Liver (tissue), 9 donors: ENCODE results near the gene EIF1AD. TPM values are rescaled to one million over a fixed set of nuclear protein-coding genes. Genes with fewer than 3 reads are reported as not detected.

ENCODE experiments used
- DNase-seq: peaks from one replicate; pipeline ENCODE4 v3.0.0-alpha.2; 2017; ENCODE audit warnings: low spot score
- H3K27ac ChIP-seq, 2 donors: one replicate each; pipeline ENCODE4 v1.7.0; 2013; ENCODE audit warnings: inconsistent platforms in 2 of 2, low read length in 2 of 2, control low read depth in 1 of 2, low read depth in 1 of 2, mild to moderate bottlenecking in 1 of 2
- H3K27me3 ChIP-seq, 4 donors: one replicate each; pipeline versions ENCODE4 v1.6.1 to v1.7.0; 2013; ENCODE audit warnings: low read length in 3 of 4, inconsistent platforms in 1 of 4, mild to moderate bottlenecking in 1 of 4, moderate library complexity in 1 of 4; ENCODE audit not compliant: control insufficient read depth in 4 of 4, insufficient read depth in 4 of 4
- H3K36me3 ChIP-seq, 4 donors: one replicate each; pipeline versions ENCODE4 v1.6.1 to v1.7.0; 2013; ENCODE audit warnings: low read length in 3 of 4, mild to moderate bottlenecking in 3 of 4, low read depth in 1 of 4, moderate library complexity in 1 of 4; ENCODE audit not compliant: control insufficient read depth in 4 of 4, insufficient read depth in 3 of 4
- H3K4me1 ChIP-seq, 4 donors: one replicate each; pipeline versions ENCODE4 v1.6.1 to v1.7.0; 2013; ENCODE audit warnings: low read length in 3 of 4, mild to moderate bottlenecking in 3 of 4, moderate library complexity in 1 of 4; ENCODE audit not compliant: control insufficient read depth in 4 of 4, insufficient read depth in 4 of 4
- H3K4me3 ChIP-seq, 3 donors: one replicate each; pipeline versions ENCODE4 v1.6.1 to v1.7.0; 2013; ENCODE audit warnings: low read length in 3 of 3, control low read depth in 1 of 3, low read depth in 1 of 3, mild to moderate bottlenecking in 1 of 3
- H3K9ac ChIP-seq, 2 donors: one replicate each; pipeline ENCODE4 v1.7.0; 2013; ENCODE audit warnings: low read length in 2 of 2, mild to moderate bottlenecking in 2 of 2, moderate library complexity in 2 of 2, control low read depth in 1 of 2, low read depth in 1 of 2
- H3K9me3 ChIP-seq, 4 donors: one replicate each; pipeline versions ENCODE4 v1.6.1 to v1.7.0; 2013; ENCODE audit warnings: low read length in 3 of 4; ENCODE audit not compliant: control insufficient read depth in 4 of 4
- CTCF ChIP-seq: fragments of 150-350 bp; IDR thresholded peaks from 2 replicates; pipeline ENCODE4 v1.5.1; 2017; ENCODE audit warnings: improper control_type of control experiment, low read depth, low read length; ENCODE audit not compliant: missing input control
- FOXA1 ChIP-seq: IDR thresholded peaks from 2 replicates; pipeline ENCODE4 v1.6.1; 2016; ENCODE audit warnings: antibody characterized with exemption
- GABPA ChIP-seq, 2 donors: IDR thresholded peaks in 1 of 2; conservative IDR thresholded peaks in 1 of 2; 2 replicates each; pipeline ENCODE4 v1.6.1; 2016; ENCODE audit warnings: antibody characterized with exemption in 2 of 2, mild to moderate bottlenecking in 1 of 2, moderate library complexity in 1 of 2
- HNF4A ChIP-seq, 2 donors: conservative IDR thresholded peaks; 2 replicates each; pipeline ENCODE4 v1.6.1; 2016; ENCODE audit warnings: antibody characterized with exemption in 2 of 2, mild to moderate bottlenecking in 2 of 2
- JUND ChIP-seq, 2 donors: IDR thresholded peaks; 2 replicates each; pipeline ENCODE4 v1.6.1; 2016; ENCODE audit warnings: antibody characterized with exemption in 2 of 2
- NR2F2 ChIP-seq: IDR thresholded peaks from 2 replicates; pipeline ENCODE4 v1.6.1; 2016; ENCODE audit warnings: antibody characterized with exemption
- RAD21 ChIP-seq, 2 donors: IDR thresholded peaks; 2 replicates each; pipeline ENCODE4 v1.6.1; 2016; ENCODE audit warnings: antibody characterized with exemption in 2 of 2, mild to moderate bottlenecking in 2 of 2
- RXRA ChIP-seq, 2 donors: IDR thresholded peaks; 2 replicates each; pipeline ENCODE4 v1.6.1; 2017 to 2018; ENCODE audit warnings: antibody characterized with exemption in 2 of 2, mild to moderate bottlenecking in 1 of 2
- SP1 ChIP-seq: IDR thresholded peaks from 2 replicates; pipeline ENCODE4 v1.6.1; 2018; ENCODE audit warnings: antibody characterized with exemption, mild to moderate bottlenecking
- TAF1 ChIP-seq: conservative IDR thresholded peaks from 2 replicates; pipeline ENCODE4 v1.6.1; 2016; ENCODE audit warnings: antibody characterized with exemption, mild to moderate bottlenecking
- WGBS: extraction: QIAGEN DNeasy Blood & Tissue Kit; methylation state at CpG from one replicate; pipeline ENCODE4 v1.1.7; 2013; 5-methylcytosine and 5-hydroxymethylcytosine counted together
- polyA plus RNA-seq, 2 donors: library from polyadenylated mRNA; stranded (reverse) in 1 of 2; unstranded in 1 of 2; fragments of 200-250 nt in 1 of 2; fragments of >200 nt in 1 of 2; fragmentation: Nextera tagmentation in 1 of 2; extraction: Ambion mirVana in 1 of 2; gene quantifications; one replicate each; pipeline versions ENCODE4 v1.2.1 to v1.2.3, GENCODE V29; 2013 to 2015
- total RNA-seq, 2 donors: library from RNA; depleted of rRNA; stranded (reverse); fragments of >200 nt; gene quantifications; one replicate each; pipeline ENCODE4 v1.2.3, GENCODE V29; 2014
- TF ChIP-seq, protein P1 (sequence below): IDR thresholded peaks from 2 replicates; pipeline ENCODE4 v1.6.1; 2016; ENCODE audit warnings: antibody characterized with exemption, mild to moderate bottlenecking
- TF ChIP-seq, protein P2 (sequence below): IDR thresholded peaks from 2 replicates; pipeline ENCODE4 v1.6.1; 2016; ENCODE audit warnings: antibody characterized with exemption
- TF ChIP-seq, protein P3 (sequence below): IDR thresholded peaks from 2 replicates; pipeline ENCODE4 v1.6.1; 2016; ENCODE audit warnings: antibody characterized with exemption
- donor health status: healthy.
- donor health status: healthy.
- donor health status: healthy.
- donor health status: healthy.
- donor health status: healthy.

Gene EIF1AD
- total and polyA plus RNA-seq, 4 donors: 6.3 to 18.2 (median 14.2) TPM

DNA sequence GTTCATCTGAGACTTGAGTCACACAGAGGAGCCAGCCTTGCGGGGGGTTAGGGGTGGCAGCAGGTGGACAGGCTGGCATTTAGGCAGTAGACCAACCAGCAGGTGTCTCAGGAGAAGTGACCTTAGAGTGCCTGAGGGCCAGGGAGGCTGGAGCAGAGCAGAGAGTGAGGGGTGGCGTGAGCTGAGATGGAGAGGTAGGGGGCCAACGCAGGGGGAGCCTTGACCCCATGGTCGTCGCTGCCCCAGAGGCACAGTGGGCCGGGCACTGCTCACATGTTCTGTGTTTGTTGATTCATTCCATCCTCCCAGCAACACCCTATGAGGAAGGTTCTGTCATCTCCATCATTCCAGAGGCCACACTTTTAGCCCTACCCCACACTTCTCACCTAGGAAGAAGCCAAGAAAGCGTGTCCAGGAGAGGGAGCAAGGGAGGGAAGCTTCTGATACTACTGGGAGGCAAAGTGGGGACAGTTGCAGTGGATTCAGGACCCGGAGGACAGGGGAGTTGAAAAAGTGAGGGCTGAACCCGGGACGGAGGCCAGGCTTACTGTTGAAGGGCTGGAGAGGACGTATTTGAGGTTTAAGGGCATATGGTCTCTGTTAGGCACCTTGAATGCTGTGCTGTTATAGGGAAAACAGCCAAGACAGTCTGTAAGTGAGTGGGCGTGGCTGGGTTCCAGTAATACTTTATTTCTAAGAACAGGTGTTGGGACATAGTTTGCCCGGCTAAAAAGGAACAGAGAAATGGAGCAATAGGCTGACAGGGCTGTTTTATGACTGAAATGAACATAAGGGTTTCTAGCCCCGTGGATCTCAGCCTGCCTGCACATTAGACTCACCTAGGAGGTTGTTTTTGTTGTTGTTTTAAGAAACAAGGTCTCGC lies 33.1 kb downstream of the EIF1AD start:
- no peak overlapping the region for H3K27ac ChIP-seq

GRCh38 chr11:65967329-65967934 lies 34.5 kb downstream of the EIF1AD start:
- H3K9me3 ChIP-seq: no peaks in the 10 kb centered on the region
- H3K9ac ChIP-seq: no peak overlapping the region
- WGBS: 96% methylated on average over 30 of the region's 30 CpGs
- no peaks in the 10 kb centered on the region for H3K27me3 ChIP-seq
- H3K4me1 ChIP-seq: peaks cover 5 to 14% (median 12%) of the 10 kb centered on the region in 4 donors
- H3K27ac ChIP-seq: no peak overlapping the region
- peaks cover 20 to 59% (median 32%) of the 10 kb centered on the region in 4 donors for H3K36me3 ChIP-seq
- DNase-seq: no peak
- no peak for TF ChIP-seq NR2F2
- TF ChIP-seq SP1: no peak
- TF ChIP-seq, protein P1, sequence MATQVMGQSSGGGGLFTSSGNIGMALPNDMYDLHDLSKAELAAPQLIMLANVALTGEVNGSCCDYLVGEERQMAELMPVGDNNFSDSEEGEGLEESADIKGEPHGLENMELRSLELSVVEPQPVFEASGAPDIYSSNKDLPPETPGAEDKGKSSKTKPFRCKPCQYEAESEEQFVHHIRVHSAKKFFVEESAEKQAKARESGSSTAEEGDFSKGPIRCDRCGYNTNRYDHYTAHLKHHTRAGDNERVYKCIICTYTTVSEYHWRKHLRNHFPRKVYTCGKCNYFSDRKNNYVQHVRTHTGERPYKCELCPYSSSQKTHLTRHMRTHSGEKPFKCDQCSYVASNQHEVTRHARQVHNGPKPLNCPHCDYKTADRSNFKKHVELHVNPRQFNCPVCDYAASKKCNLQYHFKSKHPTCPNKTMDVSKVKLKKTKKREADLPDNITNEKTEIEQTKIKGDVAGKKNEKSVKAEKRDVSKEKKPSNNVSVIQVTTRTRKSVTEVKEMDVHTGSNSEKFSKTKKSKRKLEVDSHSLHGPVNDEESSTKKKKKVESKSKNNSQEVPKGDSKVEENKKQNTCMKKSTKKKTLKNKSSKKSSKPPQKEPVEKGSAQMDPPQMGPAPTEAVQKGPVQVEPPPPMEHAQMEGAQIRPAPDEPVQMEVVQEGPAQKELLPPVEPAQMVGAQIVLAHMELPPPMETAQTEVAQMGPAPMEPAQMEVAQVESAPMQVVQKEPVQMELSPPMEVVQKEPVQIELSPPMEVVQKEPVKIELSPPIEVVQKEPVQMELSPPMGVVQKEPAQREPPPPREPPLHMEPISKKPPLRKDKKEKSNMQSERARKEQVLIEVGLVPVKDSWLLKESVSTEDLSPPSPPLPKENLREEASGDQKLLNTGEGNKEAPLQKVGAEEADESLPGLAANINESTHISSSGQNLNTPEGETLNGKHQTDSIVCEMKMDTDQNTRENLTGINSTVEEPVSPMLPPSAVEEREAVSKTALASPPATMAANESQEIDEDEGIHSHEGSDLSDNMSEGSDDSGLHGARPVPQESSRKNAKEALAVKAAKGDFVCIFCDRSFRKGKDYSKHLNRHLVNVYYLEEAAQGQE: no peak
- TF ChIP-seq RAD21 (IDR thresholded peaks at IDR 0.05): no peak
- TF ChIP-seq, protein P2, sequence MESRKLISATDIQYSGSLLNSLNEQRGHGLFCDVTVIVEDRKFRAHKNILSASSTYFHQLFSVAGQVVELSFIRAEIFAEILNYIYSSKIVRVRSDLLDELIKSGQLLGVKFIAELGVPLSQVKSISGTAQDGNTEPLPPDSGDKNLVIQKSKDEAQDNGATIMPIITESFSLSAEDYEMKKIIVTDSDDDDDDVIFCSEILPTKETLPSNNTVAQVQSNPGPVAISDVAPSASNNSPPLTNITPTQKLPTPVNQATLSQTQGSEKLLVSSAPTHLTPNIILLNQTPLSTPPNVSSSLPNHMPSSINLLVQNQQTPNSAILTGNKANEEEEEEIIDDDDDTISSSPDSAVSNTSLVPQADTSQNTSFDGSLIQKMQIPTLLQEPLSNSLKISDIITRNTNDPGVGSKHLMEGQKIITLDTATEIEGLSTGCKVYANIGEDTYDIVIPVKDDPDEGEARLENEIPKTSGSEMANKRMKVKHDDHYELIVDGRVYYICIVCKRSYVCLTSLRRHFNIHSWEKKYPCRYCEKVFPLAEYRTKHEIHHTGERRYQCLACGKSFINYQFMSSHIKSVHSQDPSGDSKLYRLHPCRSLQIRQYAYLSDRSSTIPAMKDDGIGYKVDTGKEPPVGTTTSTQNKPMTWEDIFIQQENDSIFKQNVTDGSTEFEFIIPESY: no peak
- TF ChIP-seq GABPA (IDR thresholded peaks at IDR 0.05 in 1 of 2, conservative IDR thresholded peaks at IDR 0.05 in 1 of 2): no peak
- no peak overlapping the region for H3K4me3 ChIP-seq

More for the DNA sequence above, 33.1 kb downstream of the EIF1AD start:
- TF ChIP-seq, protein P2: no peak
- TF ChIP-seq JUND (IDR thresholded peaks at IDR 0.05) (no peak), TAF1 (no peak), RXRA (IDR thresholded peaks at IDR 0.05) (no peak), HNF4A (conservative IDR thresholded peaks at IDR 0.05) (no peak), CTCF (no peak), FOXA1 (no peak)
- TF ChIP-seq, protein P3, sequence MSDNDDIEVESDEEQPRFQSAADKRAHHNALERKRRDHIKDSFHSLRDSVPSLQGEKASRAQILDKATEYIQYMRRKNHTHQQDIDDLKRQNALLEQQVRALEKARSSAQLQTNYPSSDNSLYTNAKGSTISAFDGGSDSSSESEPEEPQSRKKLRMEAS: no peak
- Histone ChIP-seq H3K36me3 (peaks cover 20 to 67% (median 36%) of the 10 kb centered on the region in 4 donors), H3K9ac (no peak overlapping the region), H3K4me3 (no peak overlapping the region), H3K9me3 (no peaks in the 10 kb centered on the region), H3K27me3 (no peaks in the 10 kb centered on the region), H3K4me1 (peaks cover 0 to 1% (median 0%) of the 10 kb centered on the region in 4 donors)
- no peak for DNase-seq
- 86% methylated on average over 15 of the region's 15 CpGs for WGBS
